Measurements from ENCODE around the gene JPH2.

JPH2 gene

GRCh38 chr20:44186674-44187053 is 324 bp downstream of the JPH2 start:
- DNase-seq: no peak

- no peak for DNase-seq
These were observed 787 bp downstream of the JPH2 start for GRCh38 chr20:44186201-44186600.

- DNase-seq: no peak
These were observed 1.4 kb downstream of the JPH2 start for GRCh38 chr20:44185574-44185973.

GRCh38 chr20:44183282-44183681 is 3.7 kb downstream of the JPH2 start:
- no peak for DNase-seq

GRCh38 chr20:44182863-44183262 is 4.1 kb downstream of the JPH2 start:
- DNase-seq: no peak

- no peak for DNase-seq
These were observed 4.7 kb downstream of the JPH2 start for GRCh38 chr20:44182135-44182765.

GRCh38 chr20:44181611-44182010 is 5.4 kb downstream of the JPH2 start:
- DNase-seq: no peak

- DNase-seq: no peak
These were observed 6.2 kb downstream of the JPH2 start for GRCh38 chr20:44180814-44181213.

- DNase-seq: no peak
These were observed 10.0 kb downstream of the JPH2 start for GRCh38 chr20:44176833-44177534.

- DNase-seq: no peak
These were observed 11.8 kb downstream of the JPH2 start for GRCh38 chr20:44174996-44175765.

GRCh38 chr20:44173846-44174245 is 13.1 kb downstream of the JPH2 start:
- DNase-seq: no peak

GRCh38 chr20:44173116-44173515 is 13.9 kb downstream of the JPH2 start:
- no peak for DNase-seq

- no peak for DNase-seq
These were observed 14.4 kb downstream of the JPH2 start for GRCh38 chr20:44172572-44172950.

GRCh38 chr20:44171775-44172571 is 15.0 kb downstream of the JPH2 start:
- DNase-seq: no peak

- DNase-seq: no peak
These were observed 16.1 kb downstream of the JPH2 start for GRCh38 chr20:44170816-44171410.

GRCh38 chr20:44167736-44168135 is 19.3 kb downstream of the JPH2 start:
- DNase-seq: no peak

GRCh38 chr20:44166477-44166876 is 20.5 kb downstream of the JPH2 start:
- no peak for DNase-seq

GRCh38 chr20:44166008-44166407 is 21.0 kb downstream of the JPH2 start:
- DNase-seq: no peak

GRCh38 chr20:44160133-44160532 is 26.9 kb downstream of the JPH2 start:
- DNase-seq: no peak

- no peak for DNase-seq
These were observed 27.3 kb downstream of the JPH2 start for GRCh38 chr20:44159711-44160110.

GRCh38 chr20:44159125-44159524 is 27.9 kb downstream of the JPH2 start:
- no peak for DNase-seq

GRCh38 chr20:44157061-44157460 is 29.9 kb downstream of the JPH2 start:
- no peak for DNase-seq

- DNase-seq: no peak
These were observed 32.4 kb downstream of the JPH2 start for GRCh38 chr20:44154521-44155001.
